ENCODE measurements around the gene GINS3. TPM values are rescaled to one million over a fixed set of nuclear protein-coding genes. Genes with fewer than 3 reads are reported as not detected.

Gene GINS3
- polyA plus RNA-seq, 1 donor (not counting 4 experiments of a cell fraction or from before 2014, with no cell fraction given), result 10.1 TPM

DNA sequence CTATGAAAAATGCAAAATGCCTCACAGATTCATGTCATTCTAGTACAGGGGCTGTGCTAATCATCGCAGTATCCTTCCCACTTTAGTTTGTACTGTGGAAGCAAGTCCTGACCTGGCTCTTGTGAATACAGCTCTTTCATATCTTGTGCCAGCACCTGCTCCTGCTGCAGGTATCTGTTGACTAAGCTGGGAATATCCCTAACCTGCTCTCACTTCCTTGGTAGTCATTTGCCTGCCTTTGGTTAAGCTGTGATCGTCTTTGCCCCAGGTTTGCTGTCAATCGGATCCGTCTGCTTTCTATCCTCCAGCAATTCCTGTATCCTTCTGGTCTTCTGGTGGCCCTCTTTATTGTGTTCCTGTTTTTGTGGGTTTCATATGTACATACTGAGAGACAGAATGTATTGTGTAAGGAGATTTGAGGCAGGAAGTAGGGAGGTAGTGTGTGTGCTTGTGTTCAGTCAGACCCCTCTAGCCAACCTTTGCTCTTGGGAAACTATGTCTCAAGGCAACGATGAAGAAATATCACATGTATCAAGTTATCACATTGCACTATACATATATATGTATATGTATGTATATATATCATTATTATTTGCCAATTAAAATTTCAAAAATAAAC lies 7.7 kb upstream of the GINS3 start:
- peak overlapping the region; percentile 82 for H3K27ac ChIP-seq (ENCODE audit: control insufficient read depth, insufficient read depth, low read length)
- DNase-seq (ENCODE audit: low read depth, low spot score), result no peak
- H3K9me3 ChIP-seq (ENCODE audit: control insufficient read depth, low read depth, low read length), result no peaks in the 10 kb centered on the region
- peak; percentile 95 for FAIRE-seq
- H3K4me2 ChIP-seq (ENCODE audit: control insufficient read depth, extremely low read depth, insufficient read depth, low read depth, low read length), result peak overlapping the region; percentile 68
- no peaks in the 10 kb centered on the region for H3K79me2 ChIP-seq (ENCODE audit: control insufficient read depth, insufficient read depth, low read length)
- H3K4me3 ChIP-seq (ENCODE audit: control insufficient read depth in 2 of 3, extremely low read depth in 1 of 3, insufficient read depth in 2 of 3, low read depth in 1 of 3, low read length in 3 of 3), result peak overlapping the region in 2 of 3 experiments; percentile 11 to 21
- peaks cover 16% of the 10 kb centered on the region for H3K4me1 ChIP-seq (ENCODE audit: control insufficient read depth, extremely low read depth, insufficient read depth, low read length)
- dilution Hi-C loops (cut with MboI; ENCODE audit: extremely low pct_ligation_motif_present, low sequenced_read_pairs), result no loop called here
- H2AFZ ChIP-seq (ENCODE audit: control insufficient read depth, low read length), result peak overlapping the region; percentile 78
- peak overlapping the region; percentile 54 for H3K9ac ChIP-seq (ENCODE audit: control insufficient read depth, extremely low read depth, insufficient read depth, low read length)
- H3K36me3 ChIP-seq (ENCODE audit: control insufficient read depth in 2 of 2, extremely low read depth in 1 of 2, insufficient read depth in 2 of 2, low read length in 2 of 2), result no peaks in the 10 kb centered on the region
- TF ChIP-seq EZH2 (IDR thresholded peaks at IDR 0.05; ENCODE audit: low read length), result no peak
- TF ChIP-seq, protein P1, sequence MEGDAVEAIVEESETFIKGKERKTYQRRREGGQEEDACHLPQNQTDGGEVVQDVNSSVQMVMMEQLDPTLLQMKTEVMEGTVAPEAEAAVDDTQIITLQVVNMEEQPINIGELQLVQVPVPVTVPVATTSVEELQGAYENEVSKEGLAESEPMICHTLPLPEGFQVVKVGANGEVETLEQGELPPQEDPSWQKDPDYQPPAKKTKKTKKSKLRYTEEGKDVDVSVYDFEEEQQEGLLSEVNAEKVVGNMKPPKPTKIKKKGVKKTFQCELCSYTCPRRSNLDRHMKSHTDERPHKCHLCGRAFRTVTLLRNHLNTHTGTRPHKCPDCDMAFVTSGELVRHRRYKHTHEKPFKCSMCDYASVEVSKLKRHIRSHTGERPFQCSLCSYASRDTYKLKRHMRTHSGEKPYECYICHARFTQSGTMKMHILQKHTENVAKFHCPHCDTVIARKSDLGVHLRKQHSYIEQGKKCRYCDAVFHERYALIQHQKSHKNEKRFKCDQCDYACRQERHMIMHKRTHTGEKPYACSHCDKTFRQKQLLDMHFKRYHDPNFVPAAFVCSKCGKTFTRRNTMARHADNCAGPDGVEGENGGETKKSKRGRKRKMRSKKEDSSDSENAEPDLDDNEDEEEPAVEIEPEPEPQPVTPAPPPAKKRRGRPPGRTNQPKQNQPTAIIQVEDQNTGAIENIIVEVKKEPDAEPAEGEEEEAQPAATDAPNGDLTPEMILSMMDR (optimal IDR thresholded peaks at IDR 0.05 in 1 of 3, IDR thresholded peaks at IDR 0.05 in 1 of 3, conservative IDR thresholded peaks at IDR 0.05 in 1 of 3; ENCODE audit: extremely low read depth in 1 of 3, insufficient read depth in 2 of 3, low read length in 3 of 3), result no peak
- H3K27me3 ChIP-seq (ENCODE audit: control insufficient read depth, extremely low read depth, insufficient read depth, low read length), result no peaks in the 10 kb centered on the region
- H3K9me1 ChIP-seq (ENCODE audit: control insufficient read depth, extremely low read depth, insufficient read depth, low read length), result no peaks in the 10 kb centered on the region
- no peaks in the 10 kb centered on the region for H4K20me1 ChIP-seq (ENCODE audit: control insufficient read depth, extremely low read depth, insufficient read depth, low read length)

DNA sequence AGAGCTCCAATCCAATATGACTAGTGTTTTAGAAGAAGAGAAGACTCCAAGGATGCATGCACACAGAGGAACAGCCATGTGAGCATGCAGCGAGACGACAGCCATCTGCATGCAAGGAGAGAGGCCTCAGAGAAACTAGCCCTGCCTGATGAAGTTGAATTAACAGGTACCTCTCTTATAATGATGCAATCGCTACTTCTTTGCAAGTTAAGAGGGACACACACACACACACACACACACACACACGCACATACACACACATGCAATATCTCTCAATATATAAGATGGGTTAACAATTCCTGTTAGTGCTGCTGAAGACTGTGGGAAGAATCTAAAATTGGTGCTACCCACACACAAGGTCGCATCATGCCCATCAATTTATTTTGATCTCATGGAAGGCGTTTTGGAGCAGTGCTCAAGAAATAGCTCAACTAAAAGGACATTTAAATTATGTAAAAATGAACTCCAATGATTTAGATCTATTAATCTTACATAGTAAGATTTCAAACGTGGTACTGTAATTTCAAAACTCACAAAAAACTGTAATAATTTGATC lies 7.0 kb upstream of the GINS3 start:
- TF ChIP-seq, protein P1 (optimal IDR thresholded peaks at IDR 0.05 in 1 of 3, IDR thresholded peaks at IDR 0.05 in 1 of 3, conservative IDR thresholded peaks at IDR 0.05 in 1 of 3; ENCODE audit: extremely low read depth in 1 of 3, insufficient read depth in 2 of 3, low read length in 3 of 3), result no peak
- TF ChIP-seq EZH2 (IDR thresholded peaks at IDR 0.05; ENCODE audit: low read length), result no peak
- Histone ChIP-seq H3K36me3 (ENCODE audit: control insufficient read depth in 2 of 2, extremely low read depth in 1 of 2, insufficient read depth in 2 of 2, low read length in 2 of 2) (no peaks in the 10 kb centered on the region), H3K9me1 (ENCODE audit: control insufficient read depth, extremely low read depth, insufficient read depth, low read length) (no peaks in the 10 kb centered on the region), H3K4me3 (ENCODE audit: control insufficient read depth in 2 of 3, extremely low read depth in 1 of 3, insufficient read depth in 2 of 3, low read depth in 1 of 3, low read length in 3 of 3) (no peak overlapping the region), H3K4me2 (ENCODE audit: control insufficient read depth, extremely low read depth, insufficient read depth, low read depth, low read length) (no peak overlapping the region), H3K9me3 (ENCODE audit: control insufficient read depth, low read depth, low read length) (no peaks in the 10 kb centered on the region), H2AFZ (ENCODE audit: control insufficient read depth, low read length) (no peak overlapping the region), H3K27ac (ENCODE audit: control insufficient read depth, insufficient read depth, low read length) (peak overlapping the region; percentile 82), H3K79me2 (ENCODE audit: control insufficient read depth, insufficient read depth, low read length) (no peaks in the 10 kb centered on the region), H4K20me1 (ENCODE audit: control insufficient read depth, extremely low read depth, insufficient read depth, low read length) (no peaks in the 10 kb centered on the region), H3K4me1 (ENCODE audit: control insufficient read depth, extremely low read depth, insufficient read depth, low read length) (peaks cover 16% of the 10 kb centered on the region), H3K27me3 (ENCODE audit: control insufficient read depth, extremely low read depth, insufficient read depth, low read length) (no peaks in the 10 kb centered on the region), H3K9ac (ENCODE audit: control insufficient read depth, extremely low read depth, insufficient read depth, low read length) (no peak overlapping the region)
- DNase-seq (ENCODE audit: low read depth, low spot score) (no peak), FAIRE-seq (no peak)
- dilution Hi-C loops (cut with MboI; ENCODE audit: extremely low pct_ligation_motif_present, low sequenced_read_pairs), result no loop called here

Data from keratinocyte (primary cell).